Measurements from ENCODE around the gene GNA14.
"Not testable (repeated sequence)": the region's sequence is repeated elsewhere in the genome, so short reads cannot be mapped to it uniquely, and the experiment has no call there.

The GNA14 gene

GRCh38 chr9:77588271-77588937, 59.7 kb downstream of the GNA14 start:
- no peak overlapping the region for H3K4me3 Mint-ChIP-seq
- peaks cover 37% of the 10 kb centered on the region for H3K4me1 Mint-ChIP-seq
- H3K9me3 Mint-ChIP-seq = no peaks in the 10 kb centered on the region
- H3K27ac Mint-ChIP-seq = peak overlapping the region; percentile 53 to 80 (median 75)
- TF ChIP-seq CTCF (IDR thresholded peaks at IDR 0.05; ENCODE audit: unreplicated experiment in 3 of 3) = no peak
- no peaks in the 10 kb centered on the region for H3K27me3 Mint-ChIP-seq (ENCODE audit: low read depth)
- no peaks in the 10 kb centered on the region for H3K36me3 Mint-ChIP-seq (ENCODE audit: low read depth)

- H3K4me1 Mint-ChIP-seq = peaks cover 43% of the 10 kb centered on the region
- H3K4me3 Mint-ChIP-seq = no peak overlapping the region
- H3K27me3 Mint-ChIP-seq (ENCODE audit: low read depth) = no peaks in the 10 kb centered on the region
- no peaks in the 10 kb centered on the region for H3K9me3 Mint-ChIP-seq
- peak overlapping the region; percentile 53 to 80 (median 75) for H3K27ac Mint-ChIP-seq
- H3K36me3 Mint-ChIP-seq (ENCODE audit: low read depth) = no peaks in the 10 kb centered on the region
- TF ChIP-seq CTCF (IDR thresholded peaks at IDR 0.05; ENCODE audit: unreplicated experiment in 3 of 3) = no peak
Measured at GRCh38 chr9:77587851-77588250, 60.3 kb downstream of the GNA14 start.

GRCh38 chr9:77587042-77587441, 61.1 kb downstream of the GNA14 start:
- peak overlapping the region in 2 of 3 experiments; percentile 53 to 75 for H3K27ac Mint-ChIP-seq
- no peak for TF ChIP-seq CTCF (IDR thresholded peaks at IDR 0.05; ENCODE audit: unreplicated experiment in 3 of 3)
- no peaks in the 10 kb centered on the region for H3K9me3 Mint-ChIP-seq
- peaks cover 50% of the 10 kb centered on the region for H3K4me1 Mint-ChIP-seq
- peak overlapping the region in 1 of 3 experiments; percentile 47 for H3K4me3 Mint-ChIP-seq
- H3K27me3 Mint-ChIP-seq (ENCODE audit: low read depth) = no peaks in the 10 kb centered on the region
- no peaks in the 10 kb centered on the region for H3K36me3 Mint-ChIP-seq (ENCODE audit: low read depth)

GRCh38 chr9:77586591-77586990, 61.5 kb downstream of the GNA14 start:
- Mint-ChIP-seq H3K27ac (peak overlapping the region in 1 of 3 experiments; percentile 53), H3K4me3 (no peak overlapping the region), H3K36me3 (ENCODE audit: low read depth) (no peaks in the 10 kb centered on the region), H3K9me3 (no peaks in the 10 kb centered on the region), H3K4me1 (peaks cover 50% of the 10 kb centered on the region), H3K27me3 (ENCODE audit: low read depth) (no peaks in the 10 kb centered on the region)
- no peak for TF ChIP-seq CTCF (IDR thresholded peaks at IDR 0.05; ENCODE audit: unreplicated experiment in 3 of 3)

GRCh38 chr9:77585335-77585786, 62.8 kb downstream of the GNA14 start:
- peaks cover 50% of the 10 kb centered on the region for H3K4me1 Mint-ChIP-seq
- H3K9me3 Mint-ChIP-seq = no peaks in the 10 kb centered on the region
- no peaks in the 10 kb centered on the region for H3K27me3 Mint-ChIP-seq (ENCODE audit: low read depth)
- no peaks in the 10 kb centered on the region for H3K36me3 Mint-ChIP-seq (ENCODE audit: low read depth)
- no peak overlapping the region for H3K27ac Mint-ChIP-seq
- no peak for TF ChIP-seq CTCF (IDR thresholded peaks at IDR 0.05; ENCODE audit: unreplicated experiment in 3 of 3)
- no peak overlapping the region for H3K4me3 Mint-ChIP-seq

- H3K9me3 Mint-ChIP-seq; H3K27me3 Mint-ChIP-seq (ENCODE audit: low read depth); H3K4me3 Mint-ChIP-seq; H3K27ac Mint-ChIP-seq; H3K36me3 Mint-ChIP-seq (ENCODE audit: low read depth): not testable (repeated sequence)
- peaks cover 50% of the 10 kb centered on the region for H3K4me1 Mint-ChIP-seq
Measured at GRCh38 chr9:77584927-77585326, 63.2 kb downstream of the GNA14 start.

All from nephron (organoid).